Memory B cell (primary cell): ENCODE measurements around the gene CNIH1.

Experiments
- ATAC-seq: fragments of 150-1000 bp; cut with Tn5 transposase; 2 replicates; pipeline ENCODE4 v1.10.0; 2021; ENCODE audit warnings: low read depth, mild to moderate bottlenecking, moderate library complexity
- DNase-seq, 2 donors: peaks; one replicate each; pipeline ENCODE4 v3.0.0; 2022; ENCODE audit warnings: low spot score in 2 of 2
- H3K27ac Mint-ChIP-seq: one replicate; pipeline ENCODE4 v1.8.0; 2022; ENCODE audit warnings: mild to moderate bottlenecking, moderate library complexity, mixed read lengths
- H3K27me3 Mint-ChIP-seq: one replicate; pipeline ENCODE4 v1.8.0; 2022; ENCODE audit warnings: mixed read lengths
- H3K36me3 Mint-ChIP-seq: one replicate; pipeline ENCODE4 v1.8.0; 2022; ENCODE audit warnings: mild to moderate bottlenecking, mixed read lengths
- H3K4me1 Mint-ChIP-seq: one replicate; pipeline ENCODE4 v1.8.0; 2022; ENCODE audit warnings: mixed read lengths
- H3K4me3 Mint-ChIP-seq: one replicate; pipeline ENCODE4 v1.8.0; 2022; ENCODE audit warnings: mild to moderate bottlenecking, moderate library complexity, mixed read lengths
- H3K9me3 Mint-ChIP-seq: one replicate; pipeline ENCODE4 v1.8.0; 2022; ENCODE audit warnings: mixed read lengths

The CNIH1 gene

DNA sequence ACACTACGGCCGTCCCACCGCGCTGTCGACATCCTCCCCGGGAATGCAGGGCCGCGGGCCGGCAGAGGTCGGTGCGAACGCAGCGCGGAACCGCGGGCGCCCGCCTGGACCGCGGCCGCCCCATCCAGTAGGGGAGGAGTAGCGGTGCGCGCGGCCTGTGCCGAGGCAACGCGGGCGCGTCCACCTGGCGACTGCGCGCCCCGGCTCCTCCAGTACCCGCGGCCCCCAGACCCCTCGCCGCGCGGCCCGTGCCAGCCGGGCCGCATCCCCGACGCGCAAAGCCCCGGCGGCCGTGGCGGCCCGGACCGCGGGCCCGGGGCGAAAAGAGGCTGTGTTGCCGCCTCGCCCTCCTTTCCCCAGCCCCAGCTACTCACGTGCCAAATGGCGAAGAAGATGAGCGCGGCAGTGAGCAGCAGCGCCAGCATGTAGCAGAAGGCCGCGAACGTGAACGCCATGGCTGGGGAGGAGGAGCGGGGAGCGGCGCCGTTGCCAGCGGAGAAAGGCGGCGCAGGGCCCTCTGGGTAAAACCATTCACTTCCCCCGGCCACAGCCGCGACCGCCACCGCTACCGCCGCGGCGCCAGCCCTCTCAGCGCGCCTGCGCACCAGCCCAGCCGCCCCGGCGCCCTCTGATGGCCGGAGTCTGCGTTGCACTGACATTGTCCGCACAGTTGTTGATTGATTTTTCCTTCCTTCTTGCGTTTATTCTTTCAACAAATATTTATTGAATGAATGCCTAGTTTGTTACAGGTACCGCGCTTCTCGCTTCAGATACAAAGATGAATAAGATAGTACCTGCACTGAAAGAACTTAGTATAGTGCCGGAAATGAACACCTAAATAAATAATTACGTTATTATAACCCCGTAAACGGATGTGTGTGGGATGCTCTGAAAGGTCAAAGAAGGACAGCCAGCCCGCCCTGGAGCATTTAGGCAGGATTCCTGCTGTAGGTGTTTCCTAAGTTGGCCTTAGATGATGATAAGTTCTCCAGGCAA lies at the start of gene CNIH1:
CNIH1 (minus strand) TSS at position 502 of the 996 bp plus-strand sequence; CDS start at position 455, 47 bp downstream.
- Mint-ChIP-seq H3K36me3 (no peaks in the 10 kb centered on the region), H3K9me3 (no peaks in the 10 kb centered on the region), H3K4me1 (peaks cover 17% of the 10 kb centered on the region), H3K27me3 (no peaks in the 10 kb centered on the region), H3K4me3 (peak within 1 kb of the TSS; percentile 85), H3K27ac (peak within 1 kb of the TSS; percentile 93)
- ATAC-seq (peak; percentile 94), DNase-seq (peak; percentile 98 to 99)

DNA sequence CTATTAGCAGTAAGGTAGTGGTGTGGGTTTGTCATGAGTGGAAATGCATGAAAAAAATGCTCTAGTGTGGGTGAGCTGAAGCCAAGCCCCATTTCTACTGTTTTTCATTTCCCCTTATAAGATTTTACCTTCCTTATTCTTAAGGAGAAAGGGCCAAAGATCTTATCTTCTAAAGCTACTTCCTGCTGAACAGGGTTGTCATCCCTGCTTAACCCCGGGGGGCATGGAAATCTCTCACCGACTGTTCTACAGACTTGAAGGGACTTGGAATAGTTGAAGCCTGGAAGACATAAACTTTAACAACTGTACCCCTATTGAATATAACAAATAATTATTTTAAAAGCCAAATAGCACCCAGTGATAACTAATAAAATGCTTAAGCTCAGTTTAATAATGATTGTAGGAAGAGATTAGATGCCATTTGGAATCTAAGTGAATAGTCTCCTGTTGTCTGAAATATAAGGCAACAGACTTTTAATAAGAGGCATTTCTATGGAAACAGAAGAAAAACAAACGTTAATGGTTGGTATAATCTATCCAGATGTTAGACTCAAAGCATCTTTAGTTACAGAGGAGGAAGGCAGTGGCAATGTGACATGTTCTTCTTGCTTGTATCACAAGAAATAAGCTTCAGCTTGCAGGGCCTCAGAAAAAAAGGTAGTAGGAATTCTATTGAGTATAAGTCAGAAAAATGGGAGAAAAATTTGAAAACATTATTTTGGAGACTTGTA lies 49.4 kb upstream of the CNIH1 start:
- Mint-ChIP-seq H3K4me3 (no peak overlapping the region), H3K27me3 (no peaks in the 10 kb centered on the region), H3K36me3 (peaks cover 3% of the 10 kb centered on the region), H3K4me1 (peaks cover 24% of the 10 kb centered on the region), H3K27ac (no peak overlapping the region), H3K9me3 (no peaks in the 10 kb centered on the region)
- DNase-seq, result no peak
- ATAC-seq, result no peak

DNA sequence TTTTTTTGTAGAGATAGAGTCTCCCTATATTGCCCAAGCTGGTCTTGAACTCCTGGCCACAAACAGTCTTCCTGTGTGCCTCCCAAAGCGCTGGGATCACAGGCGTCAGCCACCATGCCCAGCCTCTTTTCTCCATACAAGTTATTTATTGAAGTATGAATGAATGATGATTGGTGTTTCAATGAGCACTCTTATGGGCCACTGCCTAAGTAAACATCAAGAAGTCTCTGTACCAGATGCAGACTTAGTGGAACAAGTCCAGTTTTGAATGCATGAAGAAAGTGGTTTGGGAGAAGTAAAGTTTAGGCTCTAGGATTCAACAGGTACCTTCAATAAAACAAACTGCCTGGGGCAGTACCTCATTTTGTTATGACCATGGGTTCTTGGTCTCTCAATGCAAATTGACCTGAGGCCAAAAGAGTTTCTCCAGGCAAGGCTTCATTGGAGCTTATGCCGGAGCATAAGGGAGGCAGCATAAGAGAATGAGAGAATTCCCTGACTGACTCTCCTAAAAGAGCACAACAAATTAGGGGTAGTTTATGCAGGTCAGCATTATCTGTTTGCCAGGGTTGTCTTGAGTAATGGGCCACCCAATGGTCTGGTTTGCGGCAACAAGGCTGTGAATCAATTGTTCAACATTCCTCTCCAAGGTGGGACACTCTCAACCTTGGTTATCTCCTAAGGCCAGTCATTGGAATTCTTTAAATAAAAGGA lies 48.7 kb upstream of the CNIH1 start:
- H3K4me1 Mint-ChIP-seq, result peaks cover 29% of the 10 kb centered on the region

DNA sequence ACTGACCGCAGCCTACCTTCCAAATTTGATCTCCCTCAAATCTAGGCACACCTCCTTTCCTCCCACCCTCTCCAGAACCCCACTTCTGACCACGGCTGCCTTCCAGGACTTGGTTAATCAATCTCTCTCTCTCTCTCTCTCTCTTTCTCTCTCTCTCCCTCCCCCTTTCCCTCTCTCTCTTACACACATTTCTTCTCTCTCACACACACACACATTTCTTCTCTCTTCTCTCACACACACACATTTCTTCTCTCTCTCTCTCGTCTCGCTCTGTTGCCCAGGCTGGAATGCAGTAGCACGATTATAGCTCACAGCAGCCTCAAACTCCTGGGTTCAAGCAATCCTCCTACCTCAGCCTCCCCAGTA lies 48.1 kb upstream of the CNIH1 start:
- Mint-ChIP-seq H3K27me3 (no peaks in the 10 kb centered on the region), H3K27ac (peak overlapping the region; percentile 90), H3K4me1 (peaks cover 35% of the 10 kb centered on the region), H3K9me3 (no peaks in the 10 kb centered on the region), H3K36me3 (peaks cover 3% of the 10 kb centered on the region), H3K4me3 (peak overlapping the region; percentile 93)
- ATAC-seq, result no peak
- no peak for DNase-seq

More for the DNA sequence above, 48.7 kb upstream of the CNIH1 start:
- no peak for DNase-seq
- ATAC-seq, result no peak
- peak overlapping the region; percentile 90 for H3K27ac Mint-ChIP-seq
- H3K9me3 Mint-ChIP-seq, result no peaks in the 10 kb centered on the region
- peaks cover 3% of the 10 kb centered on the region for H3K36me3 Mint-ChIP-seq
- peak overlapping the region; percentile 93 for H3K4me3 Mint-ChIP-seq
- no peaks in the 10 kb centered on the region for H3K27me3 Mint-ChIP-seq

DNA sequence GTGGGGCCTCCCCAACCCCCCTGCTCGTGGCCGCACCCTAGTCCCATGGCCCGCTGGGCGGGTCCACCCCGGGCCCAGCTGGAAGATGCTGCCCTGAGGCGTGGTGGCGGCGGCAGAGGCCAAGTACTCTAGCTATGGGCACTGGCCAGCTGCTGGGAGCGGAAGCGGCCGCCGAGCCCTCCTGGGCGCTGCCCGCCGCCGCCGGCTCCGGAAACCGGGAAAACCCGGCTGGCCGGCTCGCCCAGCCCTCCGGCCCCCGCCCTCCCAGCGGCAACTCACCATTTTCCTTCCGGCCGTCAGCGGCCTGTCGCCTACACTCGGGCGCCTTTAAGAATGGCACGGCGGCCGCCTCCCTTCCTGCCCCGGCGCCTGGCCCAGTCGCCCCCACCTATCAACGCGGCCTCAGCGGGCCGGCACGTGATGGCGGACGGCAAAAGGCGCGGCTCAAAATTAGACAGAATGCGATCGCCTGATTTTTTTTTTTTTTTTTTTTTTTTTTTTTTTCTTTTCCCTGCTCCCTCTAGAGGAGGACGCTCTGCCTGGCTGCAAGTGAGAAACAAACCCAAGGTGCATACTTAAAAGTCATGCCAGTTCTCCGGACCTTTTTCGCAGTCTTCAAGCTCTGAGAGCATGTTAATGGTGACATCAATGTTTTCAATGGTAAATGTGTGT lies 47.6 kb upstream of the CNIH1 start, which contains the start of gene GMFB:
GMFB (minus strand) TSS at position 335 of the 672 bp plus-strand sequence; CDS start at position 282, 53 bp downstream.
- DNase-seq (peak; percentile 79 to 80), ATAC-seq (peak; percentile 96)
- H3K4me3 Mint-ChIP-seq, result peak within 1 kb of the TSS; percentile 93
- H3K27ac Mint-ChIP-seq, result peak within 1 kb of the TSS; percentile 90
- no peaks in the 10 kb centered on the region for H3K9me3 Mint-ChIP-seq
- peaks cover 40% of the 10 kb centered on the region for H3K4me1 Mint-ChIP-seq
- H3K27me3 Mint-ChIP-seq, result no peaks in the 10 kb centered on the region
- peaks cover 3% of the 10 kb centered on the region for H3K36me3 Mint-ChIP-seq

DNA sequence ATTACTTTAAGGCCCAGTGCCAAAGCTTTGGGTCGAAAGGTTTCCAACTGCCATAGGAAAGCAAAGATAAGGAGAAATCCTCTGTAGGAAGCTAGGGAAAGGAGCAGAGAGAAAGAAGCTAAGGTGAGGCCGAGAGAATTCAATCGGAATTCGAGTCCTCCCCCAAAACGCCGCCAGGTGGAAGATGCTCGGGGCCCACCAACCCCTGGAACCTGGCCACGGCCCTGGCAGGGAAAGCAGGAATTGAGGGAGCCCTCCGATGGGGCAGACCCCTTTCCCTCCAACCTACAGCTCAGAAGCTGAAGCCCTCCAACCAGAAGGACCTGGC lies 47.1 kb upstream of the CNIH1 start:
- peak; percentile 21 for ATAC-seq
- peaks cover 44% of the 10 kb centered on the region for H3K4me1 Mint-ChIP-seq

DNA sequence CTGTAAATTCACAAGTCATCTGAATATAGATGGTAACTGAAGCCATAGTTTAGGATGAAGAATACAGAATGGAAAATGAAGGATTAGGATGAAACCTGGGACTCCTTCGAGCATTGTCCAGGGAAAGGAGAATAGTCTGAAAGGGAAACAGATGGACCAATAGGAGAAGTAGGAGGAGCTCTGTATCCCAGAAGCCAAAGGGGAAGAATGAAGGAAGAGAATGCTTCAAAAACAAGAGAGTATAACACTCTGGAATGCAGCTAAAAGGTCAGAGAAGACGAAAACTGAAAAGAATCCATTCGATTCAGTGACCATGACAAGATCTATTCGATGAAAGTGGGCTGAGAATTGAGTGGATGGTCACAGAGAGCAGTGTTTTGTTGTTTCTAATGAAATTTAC lies 46.6 kb upstream of the CNIH1 start:
- Mint-ChIP-seq H3K4me1 (peaks cover 49% of the 10 kb centered on the region), H3K27me3 (no peaks in the 10 kb centered on the region), H3K27ac (peak overlapping the region; percentile 90), H3K36me3 (peaks cover 6% of the 10 kb centered on the region), H3K9me3 (no peaks in the 10 kb centered on the region), H3K4me3 (peak overlapping the region; percentile 93)
- no peak for ATAC-seq
- DNase-seq, result no peak

More for the DNA sequence above, 47.1 kb upstream of the CNIH1 start:
- peak overlapping the region; percentile 90 for H3K27ac Mint-ChIP-seq
- H3K27me3 Mint-ChIP-seq, result no peaks in the 10 kb centered on the region
- peak overlapping the region; percentile 93 for H3K4me3 Mint-ChIP-seq
- H3K9me3 Mint-ChIP-seq, result no peaks in the 10 kb centered on the region
- DNase-seq, result no peak
- peaks cover 3% of the 10 kb centered on the region for H3K36me3 Mint-ChIP-seq

DNA sequence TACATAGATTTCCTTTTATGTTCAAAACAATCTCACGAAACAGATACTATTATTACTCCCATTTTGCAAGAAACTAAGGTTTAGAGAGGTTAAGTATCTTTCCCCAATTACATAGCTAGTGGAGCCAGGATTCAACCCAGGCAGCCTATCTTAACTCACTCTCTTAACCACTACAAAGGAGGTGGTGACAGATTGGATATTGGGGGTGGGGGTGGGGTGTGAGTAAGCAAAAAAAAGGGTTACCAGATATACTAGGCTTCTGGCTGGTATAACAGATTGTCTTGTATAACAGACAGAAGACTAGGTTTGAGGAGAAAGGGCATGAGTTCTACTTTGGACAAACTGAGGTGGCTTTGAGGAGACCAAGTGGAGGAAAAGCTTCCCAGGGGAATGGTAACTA lies 45.5 kb upstream of the CNIH1 start:
- H3K9me3 Mint-ChIP-seq, result no peaks in the 10 kb centered on the region
- ATAC-seq (no peak), DNase-seq (no peak)
- peak overlapping the region; percentile 93 for H3K4me3 Mint-ChIP-seq
- peak overlapping the region; percentile 54 for H3K27ac Mint-ChIP-seq
- peaks cover 9% of the 10 kb centered on the region for H3K36me3 Mint-ChIP-seq
- peaks cover 49% of the 10 kb centered on the region for H3K4me1 Mint-ChIP-seq
- H3K27me3 Mint-ChIP-seq, result no peaks in the 10 kb centered on the region

DNA sequence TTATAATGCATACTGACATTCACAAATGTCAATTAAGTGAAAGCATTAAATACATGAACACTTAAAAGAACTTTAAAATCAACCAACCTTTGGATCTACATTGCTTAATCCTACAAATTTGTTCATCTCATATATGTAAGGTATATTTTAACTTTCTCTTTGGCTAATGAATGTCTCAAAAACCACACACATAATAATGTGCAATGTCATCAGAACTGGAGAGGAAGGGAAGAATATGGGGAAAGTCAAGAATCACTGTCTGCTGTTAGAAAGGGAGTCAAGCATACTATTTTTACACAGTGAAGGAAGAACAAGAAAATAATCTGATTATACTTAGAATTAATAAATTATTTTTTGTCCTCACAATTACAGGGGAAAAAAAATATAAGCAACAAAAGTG lies 42.7 kb upstream of the CNIH1 start:
- DNase-seq, result no peak
- no peak for ATAC-seq
- no peaks in the 10 kb centered on the region for H3K9me3 Mint-ChIP-seq
- no peaks in the 10 kb centered on the region for H3K27me3 Mint-ChIP-seq
- H3K27ac Mint-ChIP-seq, result peak overlapping the region; percentile 80
- peak overlapping the region; percentile 45 for H3K4me3 Mint-ChIP-seq
- H3K4me1 Mint-ChIP-seq, result peaks cover 41% of the 10 kb centered on the region
- peaks cover 9% of the 10 kb centered on the region for H3K36me3 Mint-ChIP-seq

DNA sequence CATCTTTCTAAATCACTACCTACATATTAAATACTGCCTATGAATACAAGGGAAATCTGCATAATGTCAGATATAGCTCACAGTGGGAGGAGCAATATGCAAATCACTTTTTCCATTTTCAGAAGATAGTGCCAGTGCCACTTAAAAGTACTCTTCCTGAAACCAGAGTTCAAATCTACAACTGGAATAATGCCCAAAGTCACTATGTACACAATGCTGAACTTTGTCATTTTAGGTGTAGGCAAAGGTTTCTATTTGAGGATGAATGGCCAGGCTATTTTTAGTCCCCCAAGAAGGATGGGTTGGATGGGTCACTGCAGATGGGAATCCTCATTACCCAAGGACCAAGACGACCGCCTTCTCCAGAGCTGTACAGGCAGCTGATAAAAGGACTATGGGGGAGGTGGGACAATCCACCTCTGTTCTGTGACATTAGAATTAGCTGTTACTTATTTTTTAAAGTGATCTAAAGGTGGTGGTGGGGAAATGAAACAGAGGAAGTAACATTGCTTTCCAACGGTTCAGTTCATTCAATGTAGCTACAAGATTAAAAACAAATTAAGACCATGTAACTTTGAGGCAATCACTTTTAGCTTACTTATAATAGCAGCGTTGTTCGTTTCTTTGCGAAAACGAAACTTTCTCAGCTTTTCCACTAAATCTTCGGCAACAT lies 42.0 kb upstream of the CNIH1 start:
- H3K36me3 Mint-ChIP-seq, result peaks cover 14% of the 10 kb centered on the region
- peak; percentile 77 for ATAC-seq

DNA sequence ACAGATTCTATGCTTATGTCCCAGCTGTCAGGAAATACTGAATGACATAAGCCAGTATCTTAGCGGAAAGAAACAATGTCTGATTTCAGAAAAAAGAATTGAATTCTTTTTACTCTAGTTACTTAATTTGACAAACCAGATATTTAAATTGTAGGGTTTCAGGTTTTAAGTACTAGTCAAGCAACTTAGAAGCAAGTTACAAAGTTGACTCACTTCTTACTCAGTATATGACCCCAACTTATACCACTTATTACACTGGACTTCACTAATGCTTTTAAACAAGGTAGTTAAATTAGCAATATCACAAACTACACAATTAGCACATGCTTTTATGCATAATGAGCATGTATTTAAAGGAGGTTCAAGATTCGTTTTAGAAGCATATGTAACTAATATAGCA lies 40.5 kb upstream of the CNIH1 start:
- H3K4me3 Mint-ChIP-seq, result no peak overlapping the region
- H3K27ac Mint-ChIP-seq, result peak overlapping the region; percentile 47

More for the DNA sequence above, 42.0 kb upstream of the CNIH1 start:
- Mint-ChIP-seq H3K4me3 (peak overlapping the region; percentile 45), H3K27me3 (no peaks in the 10 kb centered on the region), H3K9me3 (no peaks in the 10 kb centered on the region), H3K27ac (peak overlapping the region; percentile 80), H3K4me1 (peaks cover 39% of the 10 kb centered on the region)
- no peak for DNase-seq

DNA sequence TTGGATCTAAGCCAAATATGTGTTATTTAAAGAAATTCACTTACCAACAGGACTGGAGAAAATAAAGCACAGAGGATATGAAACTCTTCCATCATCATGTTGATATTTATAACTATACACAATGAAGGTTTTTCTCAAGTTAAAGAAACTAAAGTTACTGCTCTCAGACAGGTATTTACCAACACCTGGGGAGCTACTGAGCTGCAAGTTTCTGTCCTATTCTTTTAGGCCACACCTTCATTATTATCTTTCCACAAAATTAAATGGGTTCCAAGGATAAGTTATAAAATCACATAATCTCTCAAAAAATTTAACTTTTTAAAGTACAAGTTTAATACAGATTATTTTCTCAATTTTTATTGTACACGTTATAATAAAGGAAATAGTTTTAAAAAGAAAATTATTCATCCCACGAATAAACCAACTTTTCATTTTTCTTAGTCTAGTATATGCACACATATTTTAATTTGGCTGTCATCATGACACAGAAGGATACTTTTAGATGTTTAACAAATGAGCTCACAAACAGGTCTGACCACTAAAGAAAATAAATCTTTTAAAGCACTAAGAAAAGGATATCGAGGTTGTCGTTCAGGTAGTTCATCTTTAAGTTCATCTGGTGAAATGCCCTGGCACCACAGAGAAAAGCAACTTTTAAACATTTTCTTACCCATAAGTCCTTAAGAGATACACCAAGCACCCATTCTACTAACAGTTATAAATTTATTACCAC lies 39.8 kb upstream of the CNIH1 start:
- H3K4me1 Mint-ChIP-seq, result peaks cover 26% of the 10 kb centered on the region
- peaks cover 15% of the 10 kb centered on the region for H3K36me3 Mint-ChIP-seq

More for the DNA sequence above, 40.5 kb upstream of the CNIH1 start:
- no peak for DNase-seq
- Mint-ChIP-seq H3K4me1 (peaks cover 32% of the 10 kb centered on the region), H3K27me3 (no peaks in the 10 kb centered on the region), H3K9me3 (no peaks in the 10 kb centered on the region), H3K36me3 (peaks cover 13% of the 10 kb centered on the region)
- ATAC-seq, result no peak

More for the DNA sequence above, 39.8 kb upstream of the CNIH1 start:
- Mint-ChIP-seq H3K4me3 (no peak overlapping the region), H3K27ac (no peak overlapping the region), H3K9me3 (no peaks in the 10 kb centered on the region), H3K27me3 (no peaks in the 10 kb centered on the region)
- ATAC-seq (no peak), DNase-seq (no peak)
